Hepatocyte (in vitro differentiated cells): ENCODE results near the gene SNED1.

ENCODE experiments used
- EZH2 ChIP-seq: fragments of 200-600 bp; sonication (generic); IDR thresholded peaks from 2 replicates; pipeline ENCODE4 v1.6.1; 2016; ENCODE audit warnings: antibody characterized with exemption, mild to moderate bottlenecking, borderline replicate concordance
- EZH2phosphoT487 ChIP-seq: fragments of 200-600 bp; sonication (generic); IDR thresholded peaks from one replicate; pipeline ENCODE4 v1.6.1; 2018; ENCODE audit warnings: antibody characterized with exemption, mild to moderate bottlenecking, low read depth, moderate library complexity; ENCODE audit not compliant: unreplicated experiment, severe bottlenecking
- TF ChIP-seq, protein P1 (sequence below): fragments of 200-600 bp; sonication (generic); IDR thresholded peaks from 2 replicates; pipeline ENCODE4 v1.5.1; 2016; ENCODE audit warnings: antibody characterized with exemption, mild to moderate bottlenecking; ENCODE audit not compliant: poor library complexity

DNA sequence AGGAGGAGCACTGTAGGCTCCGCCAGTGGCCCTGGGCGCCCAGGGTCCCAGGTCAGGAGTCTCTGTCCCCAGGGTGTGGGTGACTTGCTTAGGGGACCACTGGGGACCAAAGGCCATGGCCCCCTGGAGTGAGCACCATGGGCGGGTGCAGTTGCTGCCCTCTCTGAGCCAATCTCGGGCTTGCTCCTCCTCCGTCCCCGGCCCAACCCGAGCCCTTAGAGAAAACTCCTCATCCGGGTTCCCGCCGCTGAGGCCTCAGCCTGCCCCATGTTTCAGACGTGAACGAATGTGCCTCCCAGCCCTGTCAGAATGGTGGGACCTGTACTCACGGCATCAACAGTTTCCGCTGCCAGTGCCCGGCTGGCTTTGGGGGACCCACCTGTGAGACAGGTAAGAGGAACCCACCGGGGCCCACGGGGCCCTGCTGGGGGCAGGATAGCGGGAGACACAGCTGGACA, 38.6 kb downstream of the SNED1 start:
- TF ChIP-seq, protein P1, sequence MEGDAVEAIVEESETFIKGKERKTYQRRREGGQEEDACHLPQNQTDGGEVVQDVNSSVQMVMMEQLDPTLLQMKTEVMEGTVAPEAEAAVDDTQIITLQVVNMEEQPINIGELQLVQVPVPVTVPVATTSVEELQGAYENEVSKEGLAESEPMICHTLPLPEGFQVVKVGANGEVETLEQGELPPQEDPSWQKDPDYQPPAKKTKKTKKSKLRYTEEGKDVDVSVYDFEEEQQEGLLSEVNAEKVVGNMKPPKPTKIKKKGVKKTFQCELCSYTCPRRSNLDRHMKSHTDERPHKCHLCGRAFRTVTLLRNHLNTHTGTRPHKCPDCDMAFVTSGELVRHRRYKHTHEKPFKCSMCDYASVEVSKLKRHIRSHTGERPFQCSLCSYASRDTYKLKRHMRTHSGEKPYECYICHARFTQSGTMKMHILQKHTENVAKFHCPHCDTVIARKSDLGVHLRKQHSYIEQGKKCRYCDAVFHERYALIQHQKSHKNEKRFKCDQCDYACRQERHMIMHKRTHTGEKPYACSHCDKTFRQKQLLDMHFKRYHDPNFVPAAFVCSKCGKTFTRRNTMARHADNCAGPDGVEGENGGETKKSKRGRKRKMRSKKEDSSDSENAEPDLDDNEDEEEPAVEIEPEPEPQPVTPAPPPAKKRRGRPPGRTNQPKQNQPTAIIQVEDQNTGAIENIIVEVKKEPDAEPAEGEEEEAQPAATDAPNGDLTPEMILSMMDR, result no peak
- TF ChIP-seq EZH2 (no peak), EZH2phosphoT487 (no peak)
